OCI-LY7 (cell line): ENCODE measurements around the gene AATF. TPM values are rescaled to one million over a fixed set of nuclear protein-coding genes. Genes with fewer than 3 reads are reported as not detected.

ENCODE experiments used
- BruUV-seq: library from RNA; stranded (reverse); fragments of 400-500 nt; replicated peaks from 2 replicates; lab custom pipeline; 2021; lab: Mats Ljungman, UMichigan
- CTCF ChIA-PET: fragments of 300-600 bp; sonication (Branson Sonifier 250); formaldehyde crosslinking; loops from one replicate; lab custom pipeline; 2022; ENCODE audit warnings: antibody characterized with exemption; ENCODE audit not compliant: unreplicated experiment; lab: Charles Lee
- POLR2A ChIA-PET: fragments of 300-600 bp; sonication (Branson Sonifier 250); formaldehyde crosslinking; loops from one replicate; lab custom pipeline; 2022; ENCODE audit warnings: antibody characterized with exemption; lab: Charles Lee
- DNase-seq: peaks from one replicate; pipeline ENCODE4 v3.0.0-alpha.2; 2015; ENCODE audit warnings: low spot score
- H2AFZ ChIP-seq: fragments of 200-600 bp; sonication (generic), shearing (Covaris generic); 2 replicates; pipeline ENCODE4 v1.6.1; 2014; ENCODE audit warnings: mild to moderate bottlenecking, antibody characterized with exemption, low read length, moderate library complexity
- H3K27ac ChIP-seq: fragments of 200-600 bp; sonication (generic); 2 replicates; pipeline ENCODE4 v1.5.1; 2014; ENCODE audit warnings: mixed run types, low read depth, mild to moderate bottlenecking, moderate library complexity, low read length, inconsistent platforms; ENCODE audit not compliant: poor library complexity, severe bottlenecking
- H3K36me3 ChIP-seq: fragments of 200-600 bp; sonication (generic); 2 replicates; pipeline ENCODE4 v1.6.1; 2014; ENCODE audit warnings: mild to moderate bottlenecking, antibody characterized with exemption, low read length, moderate library complexity, mixed read lengths; ENCODE audit not compliant: insufficient read depth
- H3K4me1 ChIP-seq: fragments of 200-600 bp; sonication (generic); 2 replicates; pipeline ENCODE4 v1.5.1; 2014; ENCODE audit warnings: mild to moderate bottlenecking, low read length; ENCODE audit not compliant: insufficient read depth, poor library complexity, severe bottlenecking
- H3K4me2 ChIP-seq: fragments of 200-600 bp; sonication (generic); 2 replicates; pipeline ENCODE4 v1.6.1; 2014; ENCODE audit warnings: mild to moderate bottlenecking, low read length
- H3K4me3 ChIP-seq: fragments of 200-600 bp; sonication (generic); 2 replicates; pipeline ENCODE4 v1.5.1; 2014; ENCODE audit warnings: mild to moderate bottlenecking, low read depth, low read length; ENCODE audit not compliant: poor library complexity, severe bottlenecking
- H3K79me2 ChIP-seq: fragments of 200-600 bp; sonication (generic); 2 replicates; pipeline ENCODE4 v1.6.1; 2016; ENCODE audit warnings: low read depth, mild to moderate bottlenecking, low read length, moderate library complexity, mixed read lengths; ENCODE audit not compliant: insufficient read depth
- H3K9me2 ChIP-seq: fragments of 200-600 bp; sonication (generic); 2 replicates; pipeline ENCODE4 v1.6.1; 2016; ENCODE audit warnings: mild to moderate bottlenecking, low read length, mixed read lengths; ENCODE audit not compliant: insufficient read depth
- H3K9me3 ChIP-seq: fragments of 200-600 bp; sonication (generic); 2 replicates; pipeline ENCODE4 v1.6.1; 2014; ENCODE audit warnings: mild to moderate bottlenecking, mixed run types, low read length, mixed read lengths
- H4K20me1 ChIP-seq: fragments of 200-600 bp; sonication (generic); 2 replicates; pipeline ENCODE4 v1.6.1; 2014; ENCODE audit warnings: mild to moderate bottlenecking, antibody characterized with exemption, low read length, moderate library complexity, mixed read lengths; ENCODE audit not compliant: insufficient read depth
- EZH2phosphoT487 ChIP-seq: fragments of 200-600 bp; sonication (generic); IDR thresholded peaks from 2 replicates; pipeline ENCODE4 v1.6.1; 2018; ENCODE audit warnings: low read depth, borderline replicate concordance, mild to moderate bottlenecking, mixed run types, antibody characterized with exemption, low read length, moderate library complexity, mixed read lengths
- intact Hi-C: fragments of 100-400 bp; cut with micrococcal nuclease; formaldehyde crosslinking; loops from one replicate; pipeline ENCODE4 v1.10.0; 2022; ENCODE audit not compliant: unreplicated experiment
- total RNA-seq, 2 experiments: library from RNA; depleted of rRNA in 1 of 2; stranded (reverse); fragments of >200 nt in 1 of 2; shearing (Covaris generic) in 1 of 2; gene quantifications; 2 replicates each; pipeline ENCODE4 v1.2.3, GENCODE V29; 2014 to 2022
- TF ChIP-seq, protein P1 (sequence below): fragments of 200-600 bp; sonication (generic); conservative IDR thresholded peaks from 2 replicates; pipeline ENCODE4 v1.5.1; 2014; ENCODE audit warnings: mild to moderate bottlenecking, antibody characterized with exemption, low read length, moderate library complexity, mixed read lengths

Gene AATF
- total RNA-seq, 2 experiments from 2014 or later, result 83.5 to 94.3 TPM

DNA sequence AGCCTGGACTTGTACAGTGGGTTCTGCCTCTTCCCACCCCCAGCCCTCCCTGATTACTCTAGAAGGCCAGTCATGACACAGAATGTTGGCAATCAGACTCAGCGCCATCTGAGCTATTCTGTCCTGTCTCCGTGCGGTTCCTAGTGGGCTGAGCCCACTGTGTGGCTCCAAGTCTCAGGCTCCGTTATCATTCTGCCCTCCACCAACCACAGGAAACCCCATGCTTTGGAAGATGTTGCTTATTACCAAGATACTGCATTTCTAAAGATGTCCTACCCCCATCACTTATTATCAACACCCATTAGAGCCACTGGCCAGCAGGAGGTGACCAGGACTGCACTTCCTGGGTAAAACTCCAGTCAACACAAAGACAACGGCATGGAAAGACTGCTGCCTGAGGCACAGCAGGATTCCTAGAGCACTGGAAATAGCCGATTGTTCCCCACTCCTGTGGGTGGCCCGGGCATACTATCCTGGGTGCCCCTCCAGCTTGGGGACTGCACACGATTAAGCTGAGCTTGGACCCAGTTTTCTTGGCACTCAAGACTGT lies 133.6 kb downstream of the AATF start:
- TF ChIP-seq, protein P1, sequence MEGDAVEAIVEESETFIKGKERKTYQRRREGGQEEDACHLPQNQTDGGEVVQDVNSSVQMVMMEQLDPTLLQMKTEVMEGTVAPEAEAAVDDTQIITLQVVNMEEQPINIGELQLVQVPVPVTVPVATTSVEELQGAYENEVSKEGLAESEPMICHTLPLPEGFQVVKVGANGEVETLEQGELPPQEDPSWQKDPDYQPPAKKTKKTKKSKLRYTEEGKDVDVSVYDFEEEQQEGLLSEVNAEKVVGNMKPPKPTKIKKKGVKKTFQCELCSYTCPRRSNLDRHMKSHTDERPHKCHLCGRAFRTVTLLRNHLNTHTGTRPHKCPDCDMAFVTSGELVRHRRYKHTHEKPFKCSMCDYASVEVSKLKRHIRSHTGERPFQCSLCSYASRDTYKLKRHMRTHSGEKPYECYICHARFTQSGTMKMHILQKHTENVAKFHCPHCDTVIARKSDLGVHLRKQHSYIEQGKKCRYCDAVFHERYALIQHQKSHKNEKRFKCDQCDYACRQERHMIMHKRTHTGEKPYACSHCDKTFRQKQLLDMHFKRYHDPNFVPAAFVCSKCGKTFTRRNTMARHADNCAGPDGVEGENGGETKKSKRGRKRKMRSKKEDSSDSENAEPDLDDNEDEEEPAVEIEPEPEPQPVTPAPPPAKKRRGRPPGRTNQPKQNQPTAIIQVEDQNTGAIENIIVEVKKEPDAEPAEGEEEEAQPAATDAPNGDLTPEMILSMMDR, result no peak
- no peak for TF ChIP-seq EZH2phosphoT487
- Histone ChIP-seq H3K79me2 (no peaks in the 10 kb centered on the region), H3K4me3 (no peak overlapping the region), H4K20me1 (no peaks in the 10 kb centered on the region), H3K9me3 (no peaks in the 10 kb centered on the region; the same call in 1 of the 2 replicates), H3K27ac (no peak overlapping the region), H3K9me2 (no peaks in the 10 kb centered on the region), H3K4me1 (no peaks in the 10 kb centered on the region), H3K4me2 (no peak overlapping the region), H2AFZ (no peak overlapping the region), H3K36me3 (peaks cover 25% of the 10 kb centered on the region; the same call in 1 of the 2 replicates)
- ChIA-PET POLR2A (no interaction called here), CTCF (interaction anchor here (0.6 kb wide), 1 partner anchor 452 kb away, joined by 3 read pairs; no protein-coding TSS in a partner anchor)
- no TSS peak for BruUV-seq
- intact Hi-C loops, result no loop called here
- no peak for DNase-seq

DNA sequence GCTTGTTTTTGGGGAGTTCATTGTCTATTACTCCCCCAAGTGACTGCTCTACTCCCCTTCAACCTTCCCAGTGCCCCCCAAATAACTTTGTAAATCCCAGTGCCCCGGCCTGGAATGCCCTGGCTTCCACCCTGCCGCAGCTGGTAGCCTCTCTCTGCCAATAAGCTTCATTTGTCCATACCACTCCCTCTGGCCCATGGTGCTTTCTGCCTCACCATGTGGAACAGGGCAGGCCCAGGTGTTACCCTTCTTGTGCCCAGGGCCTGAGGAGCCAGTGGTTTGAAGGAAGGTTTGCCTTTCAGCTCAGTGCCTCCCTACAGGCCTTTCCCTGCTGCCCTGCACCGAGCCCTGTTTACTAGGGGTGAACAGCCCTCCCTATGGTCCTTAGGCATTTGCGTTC lies 134.2 kb downstream of the AATF start:
- DNase-seq, result no peak
- ChIA-PET POLR2A (no interaction called here), CTCF (no interaction called here)
- intact Hi-C loops, result no loop called here
- H3K4me1 ChIP-seq, result no peaks in the 10 kb centered on the region
- H3K9me2 ChIP-seq, result no peaks in the 10 kb centered on the region
- peaks cover 31% of the 10 kb centered on the region; the same call in 1 of the 2 replicates for H3K36me3 ChIP-seq
- H4K20me1 ChIP-seq, result no peaks in the 10 kb centered on the region
- H3K4me3 ChIP-seq, result no peak overlapping the region
- H3K27ac ChIP-seq, result no peak overlapping the region
- no peak overlapping the region for H3K4me2 ChIP-seq
- H3K79me2 ChIP-seq, result no peaks in the 10 kb centered on the region
- BruUV-seq, result no TSS peak
- no peaks in the 10 kb centered on the region; the same call in 1 of the 2 replicates for H3K9me3 ChIP-seq
- H2AFZ ChIP-seq, result no peak overlapping the region
- TF ChIP-seq, protein P1, result no peak
- TF ChIP-seq EZH2phosphoT487, result no peak

DNA sequence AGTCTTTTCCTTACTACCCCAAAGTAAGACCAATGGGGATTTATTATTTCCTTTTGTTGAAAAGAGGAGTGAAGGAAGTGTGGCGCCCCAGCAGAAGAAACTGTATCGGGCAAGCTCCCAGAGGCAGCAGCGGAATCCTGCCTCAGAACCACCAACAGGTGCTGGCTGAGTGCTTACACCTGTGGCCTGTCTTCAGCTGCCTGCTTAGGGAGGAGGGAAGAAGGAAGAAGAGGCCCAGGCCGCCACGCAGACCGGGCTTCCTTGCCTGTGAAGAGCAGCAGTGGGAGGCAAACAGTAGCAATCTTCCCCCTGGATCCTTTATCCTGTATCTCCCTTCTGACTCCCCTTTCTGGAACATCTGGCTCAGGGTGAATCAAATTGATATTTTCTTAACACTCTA lies 134.7 kb downstream of the AATF start:
- ChIA-PET POLR2A (no interaction called here), CTCF (no interaction called here)
- Histone ChIP-seq H3K4me1 (no peaks in the 10 kb centered on the region), H3K36me3 (peaks cover 36% of the 10 kb centered on the region; the same call in 1 of the 2 replicates), H4K20me1 (no peaks in the 10 kb centered on the region), H3K4me2 (no peak overlapping the region), H3K4me3 (no peak overlapping the region), H3K27ac (no peak overlapping the region), H3K79me2 (no peaks in the 10 kb centered on the region), H3K9me3 (no peaks in the 10 kb centered on the region; the same call in 1 of the 2 replicates), H2AFZ (no peak overlapping the region), H3K9me2 (no peaks in the 10 kb centered on the region)
- no TSS peak for BruUV-seq
- DNase-seq, result no peak
- TF ChIP-seq EZH2phosphoT487, result no peak
- TF ChIP-seq, protein P1, result no peak
- intact Hi-C loops, result no loop called here
